T-cell (primary cell): ENCODE results near the gene SVEP1. TPM values are rescaled to one million over a fixed set of nuclear protein-coding genes. Genes with fewer than 3 reads are reported as not detected.

Experiments used
- ATAC-seq, 4 experiments: fragments of 200-7000 bp in 3 of 4; fragments of 150-1000 bp in 1 of 4; cut with Tn5 transposase; replicated peaks in 1 of 4; 1 replicate in 3 of 4; 2 replicates in 1 of 4; pipeline ENCODE4 v1.10.0; 2021; ENCODE audit warnings: moderate library complexity in 3 of 4, mild to moderate bottlenecking in 2 of 4, moderate number of reproducible peaks in 1 of 4
- CTCF ChIA-PET, 2 donors: fragments of 300-600 bp; sonication (Branson Sonifier 250); formaldehyde crosslinking; loops; one replicate each; lab custom pipeline; 2022; ENCODE audit warnings: antibody characterized with exemption in 2 of 2; lab: Charles Lee
- POLR2A ChIA-PET, 2 donors: fragments of 300-600 bp; sonication (Branson Sonifier 250); formaldehyde crosslinking; loops; one replicate each; lab custom pipeline; 2022; ENCODE audit warnings: antibody characterized with exemption in 2 of 2; lab: Charles Lee
- DNase-seq, 35 experiments: peaks; one replicate each; pipeline versions ENCODE4 v3.0.0 to v3.0.0-alpha.2; 2013 to 2023
- H3K27ac ChIP-seq: one replicate; pipeline ENCODE4 v1.5.1; 2013; ENCODE audit warnings: low read length
- H3K27me3 ChIP-seq, 2 experiments: replicated peaks in 1 of 2; 1 replicate in 1 of 2; 2 replicates in 1 of 2; pipeline versions ENCODE4 v1.6.1 to v1.7.0; 2013; ENCODE audit warnings: low read length in 1 of 2, mixed read lengths in 1 of 2; ENCODE audit not compliant: control insufficient read depth in 2 of 2, insufficient read depth in 2 of 2; ENCODE audit errors: extremely low read depth in 1 of 2
- H3K36me3 ChIP-seq, 2 donors: 1 replicate in 1 of 2; 2 replicates in 1 of 2; pipeline versions ENCODE4 v1.6.1 to v1.7.0; 2013; ENCODE audit warnings: low read length in 1 of 2; ENCODE audit not compliant: control insufficient read depth in 2 of 2, insufficient read depth in 1 of 2; ENCODE audit errors: extremely low read depth in 1 of 2
- H3K4me1 ChIP-seq, 2 experiments: 1 replicate in 1 of 2; 2 replicates in 1 of 2; pipeline versions ENCODE4 v1.6.1 to v1.7.0; 2013; ENCODE audit warnings: low read length in 2 of 2, mixed read lengths in 1 of 2; ENCODE audit not compliant: insufficient read depth in 2 of 2, control insufficient read depth in 1 of 2; ENCODE audit errors: extremely low read depth in 1 of 2
- H3K4me3 ChIP-seq, 2 donors: 1 replicate in 1 of 2; 2 replicates in 1 of 2; pipeline versions ENCODE4 v1.5.1 to v1.7.0; 2013; ENCODE audit warnings: mild to moderate bottlenecking in 2 of 2, low read length in 1 of 2, moderate library complexity in 1 of 2; ENCODE audit not compliant: control insufficient read depth in 1 of 2; ENCODE audit errors: extremely low read depth in 1 of 2
- H3K9me3 ChIP-seq: 2 replicates; pipeline ENCODE4 v1.7.0; 2013
- H3K27ac Mint-ChIP-seq, 2 donors: one replicate each; pipeline ENCODE4 v1.8.0; 2020 to 2021; ENCODE audit warnings: mild to moderate bottlenecking in 2 of 2, mixed read lengths in 2 of 2
- H3K27me3 Mint-ChIP-seq, 2 donors: one replicate each; pipeline ENCODE4 v1.8.0; 2021 to 2022; ENCODE audit warnings: mixed read lengths in 2 of 2
- H3K36me3 Mint-ChIP-seq: one replicate; pipeline ENCODE4 v1.8.0; 2021; ENCODE audit warnings: mixed read lengths
- H3K4me1 Mint-ChIP-seq, 3 donors: one replicate each; pipeline ENCODE4 v1.8.0; 2020 to 2022; ENCODE audit warnings: mixed read lengths in 3 of 3, mild to moderate bottlenecking in 1 of 3
- H3K4me3 Mint-ChIP-seq, 3 donors: one replicate each; pipeline ENCODE4 v1.8.0; 2020 to 2022; ENCODE audit warnings: mild to moderate bottlenecking in 3 of 3, mixed read lengths in 3 of 3, moderate library complexity in 3 of 3
- H3K9me3 Mint-ChIP-seq, 3 donors: one replicate each; pipeline ENCODE4 v1.8.0; 2020 to 2022; ENCODE audit warnings: mixed read lengths in 3 of 3
- WGBS: methylation state at CpG from one replicate; pipeline ENCODE4 v1.1.5; 2013; ENCODE audit warnings: missing lambda C conversion rate; ENCODE audit not compliant: insufficient coverage; 5-methylcytosine and 5-hydroxymethylcytosine counted together
- total RNA-seq, 35 experiments: library from RNA in 6 of 35; stranded (reverse) in 6 of 35; fragments of 120-200 nt in 1 of 35; gene quantifications; one replicate each; pipeline versions ENCODE4 v1.2.1 to v1.2.4 and lab custom pipeline; 2013 to 2026

The SVEP1 gene
- total RNA-seq, 5 donors from 2014 or later (not counting 1 experiment from before 2014, with no cell fraction given) = 0.03 to 0.12 (median 0.10) TPM; not detected in 2

DNA sequence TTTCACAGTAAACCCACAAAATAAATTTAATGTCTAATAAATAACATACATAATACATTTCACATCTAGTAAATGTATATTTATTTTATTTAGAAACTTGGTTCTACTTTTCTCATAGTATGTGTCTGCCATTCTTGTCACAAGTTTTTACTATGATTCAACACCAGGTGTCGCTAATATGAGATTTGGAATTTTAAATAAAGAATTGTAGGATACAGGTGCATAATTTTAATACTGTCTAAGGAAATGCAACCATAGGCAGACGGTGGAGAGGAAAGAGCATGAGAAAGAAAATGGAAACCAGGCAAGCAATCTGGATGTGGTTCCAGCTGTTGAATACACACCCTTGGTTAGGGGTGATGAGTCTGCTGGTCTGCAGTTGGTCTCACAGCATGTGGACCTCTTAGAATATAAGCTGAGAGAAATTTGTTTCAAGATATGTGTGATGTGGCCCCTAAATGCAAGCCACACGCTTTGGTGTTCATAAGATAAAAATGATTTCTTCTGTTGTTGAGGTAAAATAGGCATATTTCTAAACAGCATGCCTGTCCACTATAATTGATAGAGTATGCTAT lies 127.2 kb downstream of the SVEP1 start:
- DNase-seq = no peak
- Histone ChIP-seq H3K27me3 (no peaks in the 10 kb centered on the region), H3K36me3 (no peaks in the 10 kb centered on the region), H3K9me3 (no peaks in the 10 kb centered on the region), H3K4me1 (no peaks in the 10 kb centered on the region), H3K4me3 (no peak overlapping the region), H3K27ac (no peak overlapping the region)
- H3K4me3 Mint-ChIP-seq = no peak overlapping the region
- peaks cover 0 to 1% of the 10 kb centered on the region in 2 donors for H3K27me3 Mint-ChIP-seq
- CTCF ChIA-PET = no interaction called here
- WGBS = 19% methylated on average over 2 of the region's 3 CpGs
- H3K27ac Mint-ChIP-seq = no peak overlapping the region
- no peaks in the 10 kb centered on the region for H3K36me3 Mint-ChIP-seq
- ATAC-seq = no peak
- POLR2A ChIA-PET = no interaction called here
- peaks cover 0 to 7% (median 0%) of the 10 kb centered on the region in 3 donors for H3K9me3 Mint-ChIP-seq
- no peaks in the 10 kb centered on the region for H3K4me1 Mint-ChIP-seq

GRCh38 chr9:110451726-110452125 lies 127.8 kb downstream of the SVEP1 start:
- no peaks in the 10 kb centered on the region for H3K4me1 Mint-ChIP-seq
- ATAC-seq (no peak), DNase-seq (no peak)
- Histone ChIP-seq H3K27me3 (no peaks in the 10 kb centered on the region), H3K4me1 (no peaks in the 10 kb centered on the region), H3K9me3 (no peaks in the 10 kb centered on the region), H3K4me3 (no peak overlapping the region), H3K27ac (no peak overlapping the region), H3K36me3 (no peaks in the 10 kb centered on the region)
- H3K4me3 Mint-ChIP-seq = no peak overlapping the region
- H3K36me3 Mint-ChIP-seq = no peaks in the 10 kb centered on the region
- CTCF ChIA-PET = no interaction called here
- H3K9me3 Mint-ChIP-seq = peaks cover 0 to 7% (median 0%) of the 10 kb centered on the region in 3 donors
- peaks cover 0 to 1% of the 10 kb centered on the region in 2 donors for H3K27me3 Mint-ChIP-seq
- H3K27ac Mint-ChIP-seq = no peak overlapping the region
- POLR2A ChIA-PET = no interaction called here
- WGBS = no CpG with 5 or more reads among the region's 2 CpGs

DNA sequence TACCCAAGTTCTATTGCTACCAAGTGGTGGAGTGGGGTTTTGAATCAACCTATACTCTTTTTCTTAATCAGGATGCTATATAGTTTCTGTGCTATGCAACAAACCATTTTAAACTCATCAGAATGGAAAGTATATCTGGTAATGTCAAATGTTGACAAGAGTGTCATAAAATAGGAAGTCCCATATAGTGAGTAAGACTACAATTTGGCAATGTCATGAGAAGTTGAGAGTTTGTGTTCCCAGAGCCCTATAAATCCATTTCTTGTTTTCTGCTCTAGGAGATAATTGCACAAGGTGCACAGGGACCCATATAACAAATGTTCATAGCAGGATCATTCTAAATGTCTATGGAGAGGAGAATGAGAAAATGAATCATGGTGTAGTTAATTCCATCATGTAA lies 132.1 kb downstream of the SVEP1 start:
- no peak for ATAC-seq
- Mint-ChIP-seq H3K4me3 (no peak overlapping the region), H3K27me3 (peaks cover 0 to 1% of the 10 kb centered on the region in 2 donors), H3K4me1 (no peaks in the 10 kb centered on the region), H3K36me3 (no peaks in the 10 kb centered on the region), H3K9me3 (peaks cover 5 to 13% (median 8%) of the 10 kb centered on the region in 3 donors), H3K27ac (no peak overlapping the region)
- H3K36me3 ChIP-seq = no peaks in the 10 kb centered on the region
- H3K27ac ChIP-seq = no peak overlapping the region
- H3K27me3 ChIP-seq = no peaks in the 10 kb centered on the region
- no peaks in the 10 kb centered on the region for H3K9me3 ChIP-seq
- DNase-seq = no peak
- no peak overlapping the region for H3K4me3 ChIP-seq
- ChIA-PET POLR2A (no interaction called here), CTCF (no interaction called here)
- no peaks in the 10 kb centered on the region for H3K4me1 ChIP-seq

DNA sequence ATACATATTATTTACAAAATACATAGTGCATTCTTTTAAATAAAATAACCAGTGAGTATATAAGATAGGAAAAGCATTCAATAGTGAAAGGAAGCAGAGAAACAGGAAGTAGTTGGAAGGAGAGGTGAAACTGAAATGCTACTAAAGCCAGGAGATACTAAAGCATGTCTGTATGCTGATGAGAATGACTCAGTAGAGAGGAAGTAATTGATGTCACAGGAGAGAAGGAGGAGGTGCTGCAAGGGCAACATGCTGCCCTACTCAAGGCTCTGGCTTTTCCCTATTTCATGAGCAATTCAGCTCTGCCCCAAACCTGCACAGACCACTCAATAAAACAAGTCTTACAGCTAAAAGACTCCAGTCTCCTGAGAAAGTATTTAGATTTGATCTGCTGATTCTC lies 133.4 kb downstream of the SVEP1 start:
- Mint-ChIP-seq H3K9me3 (peaks cover 5 to 13% (median 8%) of the 10 kb centered on the region in 3 donors), H3K36me3 (no peaks in the 10 kb centered on the region), H3K27ac (no peak overlapping the region), H3K4me1 (no peaks in the 10 kb centered on the region), H3K4me3 (no peak overlapping the region), H3K27me3 (peaks cover 1 to 6% of the 10 kb centered on the region in 2 donors)
- no peaks in the 10 kb centered on the region for H3K27me3 ChIP-seq
- H3K36me3 ChIP-seq = no peaks in the 10 kb centered on the region
- ATAC-seq (no peak), DNase-seq (no peak)
- no peaks in the 10 kb centered on the region for H3K4me1 ChIP-seq
- ChIA-PET POLR2A (no interaction called here), CTCF (no interaction called here)
- H3K9me3 ChIP-seq = no peaks in the 10 kb centered on the region
- no peak overlapping the region for H3K27ac ChIP-seq
- no peak overlapping the region for H3K4me3 ChIP-seq

GRCh38 chr9:110444911-110445310 lies 134.6 kb downstream of the SVEP1 start:
- H3K4me3 Mint-ChIP-seq = no peak overlapping the region
- POLR2A ChIA-PET = no interaction called here

DNA sequence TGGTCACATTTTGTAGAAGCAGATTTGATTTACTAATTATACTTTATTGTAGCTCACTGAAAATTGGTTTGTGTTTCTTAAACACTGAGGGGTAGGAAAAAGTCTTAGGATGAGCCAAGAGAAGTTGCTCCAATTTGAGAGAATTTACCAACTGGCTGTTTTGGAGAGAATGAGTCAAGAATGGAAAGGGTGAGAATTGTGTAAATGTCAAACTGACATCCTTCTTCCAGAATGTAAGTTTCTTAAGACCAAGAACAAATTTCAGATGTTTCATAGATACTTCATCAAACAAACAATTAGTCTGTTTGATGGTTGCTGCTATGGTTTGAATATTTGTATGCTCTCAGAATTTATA lies 135.7 kb downstream of the SVEP1 start:
- ChIA-PET CTCF (interaction anchor here in 1 of 2 donors (0.6 kb wide), 1 partner anchor 116 kb away, joined by 3 read pairs; no protein-coding TSS in a partner anchor), POLR2A (no interaction called here)
- H3K27me3 ChIP-seq = no peaks in the 10 kb centered on the region
- no peak for ATAC-seq
- no peaks in the 10 kb centered on the region for H3K4me1 ChIP-seq
- H3K4me3 ChIP-seq = no peak overlapping the region
- no peaks in the 10 kb centered on the region for H3K9me3 ChIP-seq
- H3K27ac ChIP-seq = no peak overlapping the region
- peaks cover 5 to 16% (median 8%) of the 10 kb centered on the region in 3 donors for H3K9me3 Mint-ChIP-seq
- H3K4me1 Mint-ChIP-seq = no peaks in the 10 kb centered on the region
- H3K4me3 Mint-ChIP-seq = no peak overlapping the region
- no peak for DNase-seq
- no peak overlapping the region for H3K27ac Mint-ChIP-seq
- H3K27me3 Mint-ChIP-seq = peaks cover 0 to 6% of the 10 kb centered on the region in 2 donors
- H3K36me3 Mint-ChIP-seq = no peaks in the 10 kb centered on the region
- no peaks in the 10 kb centered on the region for H3K36me3 ChIP-seq

More at GRCh38 chr9:110444911-110445310, 134.6 kb downstream of the SVEP1 start:
- ATAC-seq = no peak
- Histone ChIP-seq H3K4me1 (no peaks in the 10 kb centered on the region), H3K4me3 (no peak overlapping the region), H3K27ac (no peak overlapping the region), H3K27me3 (no peaks in the 10 kb centered on the region), H3K36me3 (no peaks in the 10 kb centered on the region), H3K9me3 (no peaks in the 10 kb centered on the region)
- H3K4me1 Mint-ChIP-seq = no peaks in the 10 kb centered on the region
- CTCF ChIA-PET = no interaction called here
- no peak overlapping the region for H3K27ac Mint-ChIP-seq
- no peak for DNase-seq
- peaks cover 5 to 13% (median 8%) of the 10 kb centered on the region in 3 donors for H3K9me3 Mint-ChIP-seq
- WGBS = 60% methylated on average over 5 of the region's 6 CpGs
- H3K36me3 Mint-ChIP-seq = no peaks in the 10 kb centered on the region
- peaks cover 0 to 6% of the 10 kb centered on the region in 2 donors for H3K27me3 Mint-ChIP-seq
